GM12878 (cell line): ENCODE results near the gene USH2A. TPM values are rescaled to one million over a fixed set of nuclear protein-coding genes. Genes with fewer than 3 reads are reported as not detected.

Experiments
- ATAC-seq: fragments of 200-7000 bp; cut with Tn5 transposase; 3 replicates; pipeline ENCODE4 v1.9.1; 2020; ENCODE audit warnings: mild to moderate bottlenecking, moderate library complexity
- BruUV-seq: library from RNA; stranded (reverse); fragments of 400-500 nt; replicated peaks from 2 replicates; lab custom pipeline; 2021; lab: Mats Ljungman, UMichigan
- CTCF ChIA-PET: fragments of 300-600 bp; sonication (Branson Sonifier 250); formaldehyde crosslinking; extraction: SDS; loops from one replicate; lab custom pipeline; 2021; ENCODE audit warnings: inconsistent platforms; lab: Yijun Ruan, JAX
- POLR2A ChIA-PET: fragments of 350-600 bp; formaldehyde crosslinking; extraction: SDS; loops from one replicate; lab custom pipeline; 2021; ENCODE audit warnings: inconsistent platforms; lab: Charles Lee
- RAD21 ChIA-PET: fragments of 300-600 bp; sonication (Branson Sonifier 250); formaldehyde crosslinking; loops from one replicate; lab custom pipeline; 2023; ENCODE audit warnings: antibody characterized with exemption; ENCODE audit not compliant: unreplicated experiment; lab: Charles Lee
- SMC1A ChIA-PET: fragments of 300-600 bp; sonication (Branson Sonifier 250); formaldehyde crosslinking; loops from one replicate; lab custom pipeline; 2023; ENCODE audit not compliant: unreplicated experiment, uncharacterized antibody; lab: Charles Lee
- DNase-seq: peaks from one replicate; pipeline ENCODE4 v3.0.0-alpha.2; 2011; ENCODE audit warnings: low read depth, low spot score
- FAIRE-seq: peaks from 3 replicates; lab custom pipeline; 2011; peaks lifted over from hg19 to GRCh38; lab: Jason Lieb, UNC
- H2AFZ ChIP-seq: 2 replicates; pipeline ENCODE4 v1.6.0; 2011; ENCODE audit warnings: low read depth, low read length, control low read depth; ENCODE audit not compliant: control insufficient read depth
- H3K27ac ChIP-seq: 2 replicates; pipeline ENCODE4 v1.5.1; 2011; ENCODE audit warnings: control low read depth; ENCODE audit not compliant: control insufficient read depth, insufficient read depth
- H3K27me3 ChIP-seq, 2 experiments: replicated peaks in 1 of 2; 2 replicates each; pipeline versions ENCODE4 v1.6.0 to v1.6.1; 2011; ENCODE audit warnings: low read length in 1 of 2; ENCODE audit not compliant: control insufficient read depth in 2 of 2, insufficient read depth in 2 of 2
- H3K36me3 ChIP-seq, 2 experiments: 2 replicates each; pipeline ENCODE4 v1.5.1; 2011; ENCODE audit warnings: low read length in 1 of 2; ENCODE audit not compliant: control insufficient read depth in 2 of 2, insufficient read depth in 2 of 2
- H3K4me1 ChIP-seq: 2 replicates; pipeline ENCODE4 v1.6.1; 2011; ENCODE audit warnings: mild to moderate bottlenecking, low read length, moderate library complexity, mixed read lengths; ENCODE audit not compliant: control insufficient read depth, insufficient read depth
- H3K4me2 ChIP-seq: 2 replicates; pipeline ENCODE4 v1.6.0; 2011; ENCODE audit warnings: control low read depth; ENCODE audit not compliant: control insufficient read depth, insufficient read depth
- H3K4me3 ChIP-seq: fragments of 200-600 bp; sonication (generic); 2 replicates; pipeline ENCODE4 v1.5.1; 2016
- H3K79me2 ChIP-seq: 2 replicates; pipeline ENCODE4 v1.6.0; 2011; ENCODE audit warnings: low read length; ENCODE audit not compliant: control insufficient read depth, insufficient read depth
- H3K9ac ChIP-seq: 2 replicates; pipeline ENCODE4 v1.8.0; 2011; ENCODE audit warnings: low read length, control low read depth, mixed read lengths; ENCODE audit not compliant: control insufficient read depth, insufficient read depth
- H3K9me3 ChIP-seq: replicated peaks from 3 replicates; pipeline ENCODE4 v1.5.1; 2011; ENCODE audit warnings: mild to moderate bottlenecking, low read length; ENCODE audit not compliant: control insufficient read depth, insufficient read depth
- H4K20me1 ChIP-seq: 2 replicates; pipeline ENCODE4 v1.6.0; 2011; ENCODE audit not compliant: control insufficient read depth, insufficient read depth
- CHD1 ChIP-seq: IDR thresholded peaks from 2 replicates; pipeline ENCODE4 v1.6.1; 2012; ENCODE audit warnings: low read depth, low read length, improper control_type of control experiment
- ETV6 ChIP-seq, 2 experiments: fragments of 450-650 bp in 1 of 2; IDR thresholded peaks in 1 of 2; conservative IDR thresholded peaks in 1 of 2; 2 replicates each; pipeline ENCODE4 v1.6.1; 2014; ENCODE audit warnings: antibody characterized with exemption in 1 of 2, borderline replicate concordance in 1 of 2, low read depth in 1 of 2, mild to moderate bottlenecking in 1 of 2, moderate library complexity in 1 of 2
- KAT2A ChIP-seq: conservative IDR thresholded peaks from 2 replicates; pipeline ENCODE4 v1.6.1; 2011; ENCODE audit warnings: low read depth, low read length; ENCODE audit not compliant: control insufficient read depth
- MEF2B ChIP-seq: fragments of 450-650 bp; IDR thresholded peaks from 2 replicates; pipeline ENCODE4 v1.6.1; 2018; ENCODE audit warnings: mild to moderate bottlenecking, moderate library complexity; ENCODE audit not compliant: partially characterized antibody, poor library complexity, severe bottlenecking
- NR2C2 ChIP-seq: IDR thresholded peaks from 2 replicates; pipeline ENCODE4 v1.6.1; 2011; ENCODE audit warnings: borderline replicate concordance, low read depth; ENCODE audit not compliant: control insufficient read depth, insufficient read length
- POLR2A ChIP-seq: IDR thresholded peaks from 2 replicates; pipeline ENCODE4 v1.6.1; 2011; ENCODE audit warnings: low read depth, mild to moderate bottlenecking, low read length
- RAD21 ChIP-seq: IDR thresholded peaks from 2 replicates; pipeline ENCODE4 v1.6.1; 2011; ENCODE audit warnings: mild to moderate bottlenecking, low read depth, low read length, moderate library complexity; ENCODE audit not compliant: insufficient read depth
- RAD51 ChIP-seq: fragments of 450-650 bp; IDR thresholded peaks from 2 replicates; pipeline ENCODE4 v1.6.1; 2016; ENCODE audit warnings: moderate library complexity, mild to moderate bottlenecking, inconsistent platforms
- RCOR1 ChIP-seq: conservative IDR thresholded peaks from 2 replicates; pipeline ENCODE4 v1.6.1; 2012; ENCODE audit warnings: low read depth, low read length, improper control_type of control experiment
- SKIL ChIP-seq: fragments of 450-650 bp; IDR thresholded peaks from 2 replicates; pipeline ENCODE4 v1.6.1; 2017; ENCODE audit warnings: mild to moderate bottlenecking, low read depth, inconsistent platforms; ENCODE audit not compliant: poor library complexity, severe bottlenecking
- SREBF2 ChIP-seq: IDR thresholded peaks from 2 replicates; pipeline ENCODE4 v1.6.1; 2012; ENCODE audit warnings: mild to moderate bottlenecking, low read length
- TBL1XR1 ChIP-seq: IDR thresholded peaks from 2 replicates; pipeline ENCODE4 v1.6.1; 2012; ENCODE audit warnings: low read depth, low read length, improper control_type of control experiment
- TCF12 ChIP-seq: IDR thresholded peaks from 2 replicates; pipeline ENCODE4 v1.6.1; 2011; ENCODE audit warnings: low read depth, mild to moderate bottlenecking, low read length
- USF2 ChIP-seq: IDR thresholded peaks from 2 replicates; pipeline ENCODE4 v1.6.1; 2011; ENCODE audit warnings: low read depth, low read length, improper control_type of control experiment, borderline replicate concordance
- ZBTB33 ChIP-seq: fragments of 450-650 bp; IDR thresholded peaks from 2 replicates; pipeline ENCODE4 v1.6.1; 2017; ENCODE audit warnings: mild to moderate bottlenecking
- ZBTB4 ChIP-seq: fragments of 450-650 bp; formaldehyde crosslinking; IDR thresholded peaks from 2 replicates; pipeline ENCODE4 v1.4.0; 2022; ENCODE audit warnings: mild to moderate bottlenecking, moderate library complexity
- ZNF207 ChIP-seq: fragments of 450-650 bp; IDR thresholded peaks from 2 replicates; pipeline ENCODE4 v1.6.1; 2014; ENCODE audit warnings: antibody characterized with exemption, mild to moderate bottlenecking, borderline replicate concordance
- WGBS: methylation state at CpG from one replicate; pipeline ENCODE4 v1.1.6; 2016; ENCODE audit warnings: low lambda C conversion rate; ENCODE audit not compliant: insufficient replicate concordance, insufficient coverage; ENCODE audit errors: missing lambda C conversion rate; 5-methylcytosine and 5-hydroxymethylcytosine counted together
- in situ Hi-C: fragments of 300-500 bp; cut with MboI; formaldehyde crosslinking; loops from 9 replicates; pipeline ENCODE4 v1.14.3; 2018; ENCODE audit warnings: mixed read lengths
- intact Hi-C: fragments of 100-400 bp; cut with micrococcal nuclease; formaldehyde crosslinking; loops from one replicate; pipeline ENCODE4 v1.14.2; 2022; ENCODE audit not compliant: unreplicated experiment
- polyA plus RNA-seq, 11 experiments: library from polyadenylated mRNA; depleted of rRNA in 4 of 11; unstranded in 6 of 11; stranded (reverse) in 5 of 11; fragments of >200 nt; fragmentation: Nextera tagmentation in 4 of 11; fragmentation: Illumina TruSeq in 1 of 11; extraction: Ambion mirVana in 4 of 11; extraction: Trizol in 1 of 11; gene quantifications; 1 replicate in 1 of 11; 2 replicates in 10 of 11; pipeline versions ENCODE4 v1.2.1 to v1.2.3, GENCODE V29; 2011 to 2016; ENCODE audit warnings: inconsistent platforms in 2 of 11, missing spikeins in 2 of 11, low read depth in 1 of 11
- total RNA-seq, 4 experiments: library from RNA; depleted of rRNA in 3 of 4; stranded (reverse); fragments of >200 nt in 3 of 4; fragmentation: Illumina TruSeq in 1 of 4; extraction: Trizol in 1 of 4; gene quantifications; 2 replicates each; pipeline versions ENCODE4 v1.2.1 to v1.2.3, GENCODE V29; 2013 to 2021

Gene USH2A
- total and polyA plus RNA-seq, 10 of the 15 experiments (the other 5 are each of a cell fraction or from before 2014, with no cell fraction given), result under 0.01 to 0.20 (median 0.01) TPM; not detected in 2

GRCh38 chr1:215865060-215865459 lies 558.2 kb downstream of the USH2A start:
- 15% methylated on average over 3 of the region's 3 CpGs for WGBS
- H3K79me2 ChIP-seq, result no peaks in the 10 kb centered on the region
- H3K4me2 ChIP-seq, result no peak overlapping the region
- H3K9ac ChIP-seq, result no peak overlapping the region
- POLR2A ChIA-PET, result no interaction called here
- FAIRE-seq, result no peak
- SMC1A ChIA-PET, result no interaction called here
- in situ Hi-C loops, result no loop called here
- no peaks in the 10 kb centered on the region for H3K36me3 ChIP-seq
- H4K20me1 ChIP-seq, result no peaks in the 10 kb centered on the region
- no peak for ATAC-seq
- no peaks in the 10 kb centered on the region for H3K9me3 ChIP-seq
- no peaks in the 10 kb centered on the region for H3K4me1 ChIP-seq
- CTCF ChIA-PET, result no interaction called here
- H3K27ac ChIP-seq, result no peak overlapping the region
- no peaks in the 10 kb centered on the region for H3K27me3 ChIP-seq
- intact Hi-C loops, result no loop called here
- H3K4me3 ChIP-seq, result no peak overlapping the region
- no TSS peak for BruUV-seq
- RAD21 ChIA-PET, result no interaction called here
- H2AFZ ChIP-seq, result no peak overlapping the region
- DNase-seq, result no peak
- TF ChIP-seq ZBTB33 (no peak), POLR2A (no peak), ZBTB4 (CRISPR knock-in tag) (no peak), RCOR1 (no peak), KAT2A (no peak), RAD21 (no peak), ETV6 (conservative IDR thresholded peaks at IDR 0.05 in 1 of 2, IDR thresholded peaks at IDR 0.05 in 1 of 2; ENCODE audit: borderline replicate concordance in 1 of 2, low read depth in 1 of 2) (no peak), USF2 (no peak), SREBF2 (no peak), TCF12 (no peak), CHD1 (no peak), SKIL (no peak), TBL1XR1 (no peak), RAD51 (no peak), ZNF207 (no peak), NR2C2 (no peak), MEF2B (no peak)
